Breast epithelium (tissue), 3 donors: ENCODE results near the gene CDC123.

Experiments used
- CTCF ChIP-seq, 3 donors: fragments of 450-650 bp; IDR thresholded peaks; one replicate each; pipeline ENCODE4 v1.5.1; 2016 to 2017; ENCODE audit warnings: antibody characterized with exemption in 3 of 3, mild to moderate bottlenecking in 3 of 3, moderate library complexity in 3 of 3
- POLR2A ChIP-seq: fragments of 450-650 bp; IDR thresholded peaks from one replicate; pipeline ENCODE4 v1.6.1; 2016; ENCODE audit warnings: antibody characterized with exemption, mild to moderate bottlenecking, moderate library complexity

GRCh38 chr10:12259988-12260387, 64.0 kb downstream of the CDC123 start:
- TF ChIP-seq POLR2A (no peak), CTCF (IDR thresholded peaks at IDR 0.05) (no peak)
